Measurements from ENCODE around the gene GJB1.
A peak's percentile ranks its signal among the peaks of the same experiment; 100 is the strongest.
"Not testable (repeated sequence)": the region's sequence is repeated elsewhere in the genome, so short reads cannot be mapped to it uniquely, and the experiment has no call there.

Gene GJB1

GRCh38 chrX:71252221-71252620, 29.2 kb downstream of the GJB1 start:
- in situ Hi-C loops (cut with HindIII; ENCODE audit: low pct_unique_long_range_greater_than_20kb, low sequenced_read_pairs), result no loop called here
- TF ChIP-seq JUND (IDR thresholded peaks at IDR 0.05; ENCODE audit: low read depth), result no peak
- DNase-seq (ENCODE audit: low read depth in 1 of 2, low spot score in 1 of 2), result no peak

GRCh38 chrX:71253253-71254091, 30.4 kb downstream of the GJB1 start:
- in situ Hi-C loops (cut with HindIII; ENCODE audit: low pct_unique_long_range_greater_than_20kb, low sequenced_read_pairs), result no loop called here
- DNase-seq (ENCODE audit: low read depth in 1 of 2, low spot score in 1 of 2), result peak; percentile 21 to 32
- TF ChIP-seq JUND (IDR thresholded peaks at IDR 0.05; ENCODE audit: low read depth), result no peak

- in situ Hi-C loops (cut with HindIII; ENCODE audit: low pct_unique_long_range_greater_than_20kb, low sequenced_read_pairs), result no loop called here
- no peak for TF ChIP-seq JUND (IDR thresholded peaks at IDR 0.05; ENCODE audit: low read depth)
- DNase-seq (ENCODE audit: low read depth in 1 of 2, low spot score in 1 of 2), result peak; percentile 52 to 84
These were observed 31.3 kb downstream of the GJB1 start, which contains the start of gene ZMYM3 for GRCh38 chrX:71254092-71254963. Gene ZMYM3, minus strand, starts transcription at chrX:71254140. Its CDS starts 885 bp downstream, at chrX:71253255.

- in situ Hi-C loops (cut with HindIII; ENCODE audit: low pct_unique_long_range_greater_than_20kb, low sequenced_read_pairs), result no loop called here
- no peak for TF ChIP-seq JUND (IDR thresholded peaks at IDR 0.05; ENCODE audit: low read depth)
- DNase-seq (ENCODE audit: low read depth in 1 of 2, low spot score in 1 of 2), result no peak
These were observed 33.0 kb downstream of the GJB1 start for GRCh38 chrX:71256051-71256450.

GRCh38 chrX:71256856-71257255, 33.8 kb downstream of the GJB1 start:
- in situ Hi-C loops (cut with HindIII; ENCODE audit: low pct_unique_long_range_greater_than_20kb, low sequenced_read_pairs), result no loop called here
- no peak for DNase-seq (ENCODE audit: low read depth in 1 of 2, low spot score in 1 of 2)
- TF ChIP-seq JUND (IDR thresholded peaks at IDR 0.05; ENCODE audit: low read depth), result no peak

- DNase-seq (ENCODE audit: low read depth in 1 of 2, low spot score in 1 of 2); in situ Hi-C loops (cut with HindIII; ENCODE audit: low pct_unique_long_range_greater_than_20kb, low sequenced_read_pairs): not testable (repeated sequence)
These were observed 45.6 kb downstream of the GJB1 start for GRCh38 chrX:71268624-71269023.

- DNase-seq (ENCODE audit: low read depth in 1 of 2, low spot score in 1 of 2), result no peak
- in situ Hi-C loops (cut with HindIII; ENCODE audit: low pct_unique_long_range_greater_than_20kb, low sequenced_read_pairs), result no loop called here
- no peak for TF ChIP-seq JUND (IDR thresholded peaks at IDR 0.05; ENCODE audit: low read depth)
These were observed 46.9 kb downstream of the GJB1 start for GRCh38 chrX:71269801-71270395.

GRCh38 chrX:71272313-71272712, 49.3 kb downstream of the GJB1 start:
- DNase-seq (ENCODE audit: low read depth in 1 of 2, low spot score in 1 of 2); in situ Hi-C loops (cut with HindIII; ENCODE audit: low pct_unique_long_range_greater_than_20kb, low sequenced_read_pairs): not testable (repeated sequence)

Data from T47D (cell line).